ENCODE results near the gene RMND5B. TPM values are rescaled to one million over a fixed set of nuclear protein-coding genes. Genes with fewer than 3 reads are reported as not detected.

The RMND5B gene
- total RNA-seq, 1 experiment from 2014 or later, result 24.1 TPM

DNA sequence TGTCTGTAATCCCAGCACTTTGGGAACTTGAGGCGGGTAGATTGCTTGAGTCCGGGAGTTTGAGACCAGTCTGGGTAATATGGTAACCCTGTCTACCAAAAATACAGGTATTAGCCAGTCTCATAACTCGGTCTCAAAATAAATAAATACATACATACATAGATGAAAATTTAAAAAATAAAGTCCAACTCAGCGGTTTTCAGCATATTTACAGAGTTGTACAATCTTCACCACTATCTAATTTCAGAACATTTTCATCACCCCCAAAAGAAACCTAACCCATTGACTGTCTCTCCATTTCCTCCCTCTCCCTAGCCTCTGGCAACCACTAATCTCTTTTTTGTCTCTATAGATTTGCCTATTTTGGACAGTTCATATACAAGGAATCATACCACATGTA lies 10.7 kb downstream of the RMND5B start:
- no peaks in the 10 kb centered on the region for H4K20me1 ChIP-seq (ENCODE audit: insufficient read depth)
- no peak overlapping the region for H3K4me2 ChIP-seq (ENCODE audit: low read length)
- no peaks in the 10 kb centered on the region for H3K27me3 ChIP-seq (ENCODE audit: insufficient read depth, low read length)
- CTCF ChIA-PET, result interaction anchor here (10.8 kb wide), 1 partner anchor 66 kb away, joined by 98 read pairs; no protein-coding TSS in a partner anchor
- H3K36me3 ChIP-seq (ENCODE audit: control insufficient read depth in 1 of 2, insufficient read depth in 2 of 2, low read length in 2 of 2), result peaks cover 17 to 19% of the 10 kb centered on the region in 2 experiments; a peak in 3 of 4 replicates
- H3K79me2 ChIP-seq (ENCODE audit: insufficient read depth, low read length), result no peaks in the 10 kb centered on the region; the same call in 1 of the 2 replicates
- no peak overlapping the region for H3K4me3 ChIP-seq (replicated peaks in 1 of 2; ENCODE audit: low read depth in 1 of 2, low read length in 2 of 2)
- RAD21 ChIA-PET (ENCODE audit: low non-redundant PET in 1 of 2, low total read pairs in 2 of 2, uncharacterized antibody in 2 of 2, unreplicated experiment in 2 of 2), result no interaction called here
- H2AFZ ChIP-seq (ENCODE audit: low read depth, low read length, poor library complexity, severe bottlenecking), result no peak overlapping the region
- H3K4me1 ChIP-seq (ENCODE audit: control insufficient read depth in 1 of 2, insufficient read depth in 2 of 2, low read length in 2 of 2), result peaks cover 0 to 8% of the 10 kb centered on the region in 2 experiments; a peak in 1 of 4 replicates
- H3K9me3 ChIP-seq (ENCODE audit: control insufficient read depth in 1 of 2, insufficient read depth in 1 of 2, low read depth in 1 of 2, low read length in 2 of 2), result no peaks in the 10 kb centered on the region
- POLR2A ChIA-PET, result interaction anchor here (1.1 kb wide), 1 partner anchor 12 kb away, joined by 3 read pairs; the partner anchor contains the start of gene NHP2
- no peak overlapping the region for H3K9ac ChIP-seq (ENCODE audit: low read length)
- TF ChIP-seq, protein P1, sequence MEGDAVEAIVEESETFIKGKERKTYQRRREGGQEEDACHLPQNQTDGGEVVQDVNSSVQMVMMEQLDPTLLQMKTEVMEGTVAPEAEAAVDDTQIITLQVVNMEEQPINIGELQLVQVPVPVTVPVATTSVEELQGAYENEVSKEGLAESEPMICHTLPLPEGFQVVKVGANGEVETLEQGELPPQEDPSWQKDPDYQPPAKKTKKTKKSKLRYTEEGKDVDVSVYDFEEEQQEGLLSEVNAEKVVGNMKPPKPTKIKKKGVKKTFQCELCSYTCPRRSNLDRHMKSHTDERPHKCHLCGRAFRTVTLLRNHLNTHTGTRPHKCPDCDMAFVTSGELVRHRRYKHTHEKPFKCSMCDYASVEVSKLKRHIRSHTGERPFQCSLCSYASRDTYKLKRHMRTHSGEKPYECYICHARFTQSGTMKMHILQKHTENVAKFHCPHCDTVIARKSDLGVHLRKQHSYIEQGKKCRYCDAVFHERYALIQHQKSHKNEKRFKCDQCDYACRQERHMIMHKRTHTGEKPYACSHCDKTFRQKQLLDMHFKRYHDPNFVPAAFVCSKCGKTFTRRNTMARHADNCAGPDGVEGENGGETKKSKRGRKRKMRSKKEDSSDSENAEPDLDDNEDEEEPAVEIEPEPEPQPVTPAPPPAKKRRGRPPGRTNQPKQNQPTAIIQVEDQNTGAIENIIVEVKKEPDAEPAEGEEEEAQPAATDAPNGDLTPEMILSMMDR (IDR thresholded peaks at IDR 0.05 in 2 of 3, conservative IDR thresholded peaks at IDR 0.05 in 1 of 3; ENCODE audit: borderline replicate concordance in 1 of 3, insufficient read depth in 1 of 3, low read depth in 2 of 3, low read length in 2 of 3), result no peak
- TF ChIP-seq POLR2A (IDR thresholded peaks at IDR 0.05; ENCODE audit: borderline replicate concordance, extremely low read depth, insufficient read depth, insufficient read length), result no peak
- TF ChIP-seq ZFX (IDR thresholded peaks at IDR 0.05), result no peak
- TF ChIP-seq, protein P2, sequence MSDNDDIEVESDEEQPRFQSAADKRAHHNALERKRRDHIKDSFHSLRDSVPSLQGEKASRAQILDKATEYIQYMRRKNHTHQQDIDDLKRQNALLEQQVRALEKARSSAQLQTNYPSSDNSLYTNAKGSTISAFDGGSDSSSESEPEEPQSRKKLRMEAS (IDR thresholded peaks at IDR 0.05), result no peak
- no peak for TF ChIP-seq ELF1 (IDR thresholded peaks at IDR 0.05; ENCODE audit: borderline replicate concordance, low read depth)
- no peak for TF ChIP-seq POLR2AphosphoS5 (IDR thresholded peaks at IDR 0.05; ENCODE audit: low read depth, low read length)
- no peak for TF ChIP-seq SRF (IDR thresholded peaks at IDR 0.05; ENCODE audit: low read depth)
- TF ChIP-seq FOSL1 (IDR thresholded peaks at IDR 0.05; ENCODE audit: low read depth), result no peak
- TF ChIP-seq, protein P3, sequence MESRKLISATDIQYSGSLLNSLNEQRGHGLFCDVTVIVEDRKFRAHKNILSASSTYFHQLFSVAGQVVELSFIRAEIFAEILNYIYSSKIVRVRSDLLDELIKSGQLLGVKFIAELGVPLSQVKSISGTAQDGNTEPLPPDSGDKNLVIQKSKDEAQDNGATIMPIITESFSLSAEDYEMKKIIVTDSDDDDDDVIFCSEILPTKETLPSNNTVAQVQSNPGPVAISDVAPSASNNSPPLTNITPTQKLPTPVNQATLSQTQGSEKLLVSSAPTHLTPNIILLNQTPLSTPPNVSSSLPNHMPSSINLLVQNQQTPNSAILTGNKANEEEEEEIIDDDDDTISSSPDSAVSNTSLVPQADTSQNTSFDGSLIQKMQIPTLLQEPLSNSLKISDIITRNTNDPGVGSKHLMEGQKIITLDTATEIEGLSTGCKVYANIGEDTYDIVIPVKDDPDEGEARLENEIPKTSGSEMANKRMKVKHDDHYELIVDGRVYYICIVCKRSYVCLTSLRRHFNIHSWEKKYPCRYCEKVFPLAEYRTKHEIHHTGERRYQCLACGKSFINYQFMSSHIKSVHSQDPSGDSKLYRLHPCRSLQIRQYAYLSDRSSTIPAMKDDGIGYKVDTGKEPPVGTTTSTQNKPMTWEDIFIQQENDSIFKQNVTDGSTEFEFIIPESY (IDR thresholded peaks at IDR 0.05; ENCODE audit: extremely low read depth, insufficient replicate concordance, low read length), result no peak
- no peak for TF ChIP-seq SP1 (IDR thresholded peaks at IDR 0.05; ENCODE audit: low read depth)
- no peak for TF ChIP-seq EZH2 (IDR thresholded peaks at IDR 0.05)
- H3K9me2 ChIP-seq (ENCODE audit: insufficient read depth), result no peaks in the 10 kb centered on the region
- intact Hi-C loops (cut with micrococcal nuclease), result no loop called here
- DNase-seq (ENCODE audit: low read depth, low spot score) (no peak), ATAC-seq (no peak)
- H3K27ac ChIP-seq (ENCODE audit: low read depth, low read length), result no peak overlapping the region
- BruUV-seq (replicated peaks), result no TSS peak

Data from HCT116 (cell line).